HepG2 (cell line): Measurements from ENCODE around the gene CUL9. TPM values are rescaled to one million over a fixed set of nuclear protein-coding genes. Genes with fewer than 3 reads are reported as not detected.
A peak's percentile ranks its signal among the peaks of the same experiment; 100 is the strongest.

Experiments
- ARHGAP35 ChIP-seq: sonication (generic); formaldehyde crosslinking; IDR thresholded peaks from 2 replicates; pipeline ENCODE4 v1.9.0; 2022; ENCODE audit warnings: mild to moderate bottlenecking, inconsistent platforms, moderate library complexity, missing genetic modification reagents, borderline replicate concordance
- ATF7 ChIP-seq, 2 experiments: fragments of 450-650 bp in 1 of 2; sonication (generic) in 1 of 2; formaldehyde crosslinking in 1 of 2; IDR thresholded peaks; 2 replicates each; pipeline versions ENCODE4 v1.4.0 to v1.6.1; 2016 to 2020; ENCODE audit warnings: antibody characterized with exemption in 1 of 2, mild to moderate bottlenecking in 1 of 2, missing genetic modification reagents in 1 of 2
- DNMT3B ChIP-seq: conservative IDR thresholded peaks from 2 replicates; pipeline ENCODE4 v1.6.1; 2016; ENCODE audit warnings: missing biosample characterization, control low read depth
- ESRRA ChIP-seq: sonication (generic); formaldehyde crosslinking; IDR thresholded peaks from 2 replicates; pipeline ENCODE4 v1.5.1; 2020; ENCODE audit warnings: mild to moderate bottlenecking, low read depth, missing genetic modification reagents
- GZF1 ChIP-seq: sonication (generic); formaldehyde crosslinking; IDR thresholded peaks from 2 replicates; pipeline ENCODE4 v1.5.1; 2020; ENCODE audit warnings: mild to moderate bottlenecking, missing genetic modification reagents
- KLF6 ChIP-seq: IDR thresholded peaks from 2 replicates; pipeline ENCODE4 v1.8.0; 2016; ENCODE audit warnings: missing biosample characterization, missing genetic modification reagents
- MLLT10 ChIP-seq: sonication (generic); formaldehyde crosslinking; IDR thresholded peaks from 2 replicates; pipeline ENCODE4 v1.4.0; 2020; ENCODE audit warnings: missing genetic modification reagents
- NCOR1 ChIP-seq: fragments of 200-600 bp; sonication (generic); IDR thresholded peaks from 2 replicates; pipeline ENCODE4 v1.7.0; 2017; ENCODE audit warnings: antibody characterized with exemption, low read length, borderline replicate concordance
- NFE2L1 ChIP-seq: sonication (generic); formaldehyde crosslinking; IDR thresholded peaks from 2 replicates; pipeline ENCODE4 v1.4.0; 2020; ENCODE audit warnings: missing genetic modification reagents, mild to moderate bottlenecking, borderline replicate concordance
- NPAS2 ChIP-seq: sonication (generic); formaldehyde crosslinking; IDR thresholded peaks from 2 replicates; pipeline ENCODE4 v1.8.0; 2022; ENCODE audit warnings: mild to moderate bottlenecking, missing genetic modification reagents, borderline replicate concordance
- PAX8 ChIP-seq: sonication (generic); formaldehyde crosslinking; IDR thresholded peaks from 2 replicates; pipeline ENCODE4 v1.8.0; 2022; ENCODE audit warnings: mild to moderate bottlenecking, missing genetic modification reagents, borderline replicate concordance
- POLR2AphosphoS5 ChIP-seq: IDR thresholded peaks from 2 replicates; pipeline ENCODE4 v1.6.1; 2012; ENCODE audit warnings: low read depth, low read length
- TBP ChIP-seq: sonication (generic); formaldehyde crosslinking; IDR thresholded peaks from 2 replicates; pipeline ENCODE4 v1.5.0; 2020; ENCODE audit warnings: missing genetic modification reagents
- ZBTB7B ChIP-seq: sonication (generic); formaldehyde crosslinking; IDR thresholded peaks from 2 replicates; pipeline ENCODE4 v1.4.0; 2020; ENCODE audit warnings: missing genetic modification reagents
- ZFP82 ChIP-seq: sonication (generic); formaldehyde crosslinking; IDR thresholded peaks from 2 replicates; pipeline ENCODE4 v1.5.1; 2020; ENCODE audit warnings: mild to moderate bottlenecking, missing genetic modification reagents, borderline replicate concordance
- ZFX ChIP-seq: sonication (generic); formaldehyde crosslinking; IDR thresholded peaks from 2 replicates; pipeline ENCODE4 v1.4.0; 2020; ENCODE audit warnings: mild to moderate bottlenecking, low read depth, missing genetic modification reagents, moderate library complexity
- ZNF10 ChIP-seq: sonication (generic); formaldehyde crosslinking; IDR thresholded peaks from 2 replicates; pipeline ENCODE4 v1.4.0; 2020; ENCODE audit warnings: mild to moderate bottlenecking, low read depth, missing genetic modification reagents, borderline replicate concordance
- ZNF263 ChIP-seq: sonication (generic); formaldehyde crosslinking; IDR thresholded peaks from 2 replicates; pipeline ENCODE4 v1.4.0; 2020; ENCODE audit warnings: missing genetic modification reagents
- ZNF329 ChIP-seq: sonication (generic); formaldehyde crosslinking; IDR thresholded peaks from 2 replicates; pipeline ENCODE4 v1.9.0; 2021; ENCODE audit warnings: low read depth, mild to moderate bottlenecking, missing genetic modification reagents
- ZNF724P ChIP-seq: sonication (generic); formaldehyde crosslinking; IDR thresholded peaks from 2 replicates; pipeline ENCODE4 v1.8.0; 2022; ENCODE audit warnings: missing genetic modification reagents, borderline replicate concordance
- ZNF841 ChIP-seq: sonication (generic); formaldehyde crosslinking; IDR thresholded peaks from 2 replicates; pipeline ENCODE4 v1.8.1; 2023; ENCODE audit warnings: missing genetic modification reagents, borderline replicate concordance
- polyA plus RNA-seq, 8 experiments: library from polyadenylated mRNA; depleted of rRNA in 3 of 8; stranded (reverse) in 7 of 8; unstranded in 1 of 8; fragments of >200 nt; fragmentation: Illumina TruSeq in 4 of 8; extraction: Trizol in 4 of 8; gene quantifications; 2 replicates each; pipeline versions ENCODE4 v1.2.1 to v1.2.3, GENCODE V29; 2011 to 2016; ENCODE audit warnings: low read depth in 4 of 8, missing spikeins in 1 of 8, mixed read lengths in 1 of 8; ENCODE audit not compliant: insufficient read depth in 1 of 8
- total RNA-seq, 5 experiments: library from RNA; depleted of rRNA; stranded (reverse); fragments of >200 nt; fragmentation: Illumina TruSeq; extraction: Trizol; gene quantifications; 2 replicates each; pipeline ENCODE4 v1.2.3, GENCODE V29; 2016; ENCODE audit warnings: low read depth in 1 of 5
- TF ChIP-seq, protein P1 (sequence below), 2 experiments: sonication (generic) in 1 of 2; formaldehyde crosslinking in 1 of 2; IDR thresholded peaks; 2 replicates each; pipeline versions ENCODE4 v1.4.0 to v1.6.1; 2018 to 2020; ENCODE audit warnings: missing genetic modification reagents in 2 of 2, borderline replicate concordance in 1 of 2, low read depth in 1 of 2, mild to moderate bottlenecking in 1 of 2, missing biosample characterization in 1 of 2
- TF ChIP-seq, protein P2 (sequence below): sonication (generic); formaldehyde crosslinking; IDR thresholded peaks from 2 replicates; pipeline ENCODE4 v1.5.0; 2020; ENCODE audit warnings: missing genetic modification reagents
- TF ChIP-seq, protein P3 (sequence below): sonication (generic); formaldehyde crosslinking; IDR thresholded peaks from 2 replicates; pipeline ENCODE4 v1.9.0; 2021; ENCODE audit warnings: missing genetic modification reagents, borderline replicate concordance

Gene CUL9
- total and polyA plus RNA-seq, 2 of the 13 experiments (the other 11 are each of a cell fraction or from before 2014, with no cell fraction given): 11.4 to 13.7 TPM

DNA sequence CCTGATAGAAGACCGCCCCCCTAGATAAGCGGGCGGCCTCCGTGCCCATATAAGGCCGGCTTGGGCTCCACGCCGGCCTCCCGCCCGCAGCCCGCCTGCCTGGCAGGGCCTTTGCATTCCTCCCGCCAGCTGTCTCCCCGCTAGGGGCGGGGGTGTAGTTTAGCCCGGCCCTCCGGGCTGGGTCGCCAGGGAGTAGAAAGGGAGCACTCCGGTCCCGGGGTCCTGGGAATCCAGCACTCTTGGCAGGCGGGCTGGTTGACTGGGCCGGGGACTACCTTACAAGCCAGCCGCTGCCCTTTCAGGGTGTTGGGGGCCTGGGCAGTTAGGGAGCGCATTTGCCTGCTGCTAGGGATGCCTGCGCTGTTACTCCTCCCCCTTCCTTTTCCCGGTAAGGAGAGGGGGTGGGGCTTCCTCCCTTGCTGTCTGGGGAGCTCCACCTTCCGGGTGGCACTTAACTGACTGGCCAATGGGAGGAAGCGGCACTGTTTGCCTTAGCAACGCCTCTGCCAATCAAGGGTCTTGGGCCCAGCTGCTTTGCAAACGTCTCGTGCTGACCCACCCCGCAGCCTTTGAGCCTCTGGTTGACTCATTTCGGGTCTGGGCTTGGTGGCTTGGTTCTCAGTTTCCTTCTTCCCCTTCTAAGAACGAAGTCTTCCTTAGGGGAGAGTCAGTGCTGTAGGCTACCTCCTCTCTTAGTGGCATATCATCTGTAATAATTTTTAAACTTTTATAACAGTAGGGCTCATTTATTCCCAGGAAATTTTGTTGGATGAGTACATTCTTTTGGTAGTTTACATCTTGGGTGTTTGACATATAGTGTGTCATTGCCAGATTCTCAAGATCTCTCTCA is 7.5 kb upstream of the CUL9 start (continued):
- TF ChIP-seq ATF7 (IDR thresholded peaks at IDR 0.05) (no peak), ATF7 (CRISPR knock-in tag; IDR thresholded peaks at IDR 0.05) (no peak), NPAS2 (CRISPR knock-in tag) (no peak), NCOR1 (peak; percentile 67; the same call in 1 of the 2 replicates), GZF1 (CRISPR knock-in tag) (0 out of 2 replicates have a peak, but pooled peaks have one; percentile 54), ZBTB7B (CRISPR knock-in tag) (peak; percentile 57; the same call in 1 of the 2 replicates), KLF6 (CRISPR knock-in tag) (peak; percentile 87), MLLT10 (CRISPR knock-in tag) (no peak), ZNF329 (CRISPR knock-in tag) (no peak), ESRRA (CRISPR knock-in tag) (peak; percentile 26; the same call in 1 of the 2 replicates), NFE2L1 (CRISPR knock-in tag) (no peak), ZFX (CRISPR knock-in tag) (peak; percentile 83), DNMT3B (CRISPR knock-in tag) (no peak), POLR2AphosphoS5 (no peak), PAX8 (no peak; the same call in 1 of the 2 replicates), ARHGAP35 (CRISPR knock-in tag) (no peak), ZNF10 (no peak), TBP (CRISPR knock-in tag) (no peak), ZNF263 (CRISPR knock-in tag) (peak; percentile 99), ZNF841 (CRISPR knock-in tag) (no peak), ZNF724P (CRISPR knock-in tag) (peak; percentile 83; the same call in 1 of the 2 replicates), ZFP82 (0 out of 2 replicates have a peak, but pooled peaks have one; percentile 35)
- TF ChIP-seq, protein P1, sequence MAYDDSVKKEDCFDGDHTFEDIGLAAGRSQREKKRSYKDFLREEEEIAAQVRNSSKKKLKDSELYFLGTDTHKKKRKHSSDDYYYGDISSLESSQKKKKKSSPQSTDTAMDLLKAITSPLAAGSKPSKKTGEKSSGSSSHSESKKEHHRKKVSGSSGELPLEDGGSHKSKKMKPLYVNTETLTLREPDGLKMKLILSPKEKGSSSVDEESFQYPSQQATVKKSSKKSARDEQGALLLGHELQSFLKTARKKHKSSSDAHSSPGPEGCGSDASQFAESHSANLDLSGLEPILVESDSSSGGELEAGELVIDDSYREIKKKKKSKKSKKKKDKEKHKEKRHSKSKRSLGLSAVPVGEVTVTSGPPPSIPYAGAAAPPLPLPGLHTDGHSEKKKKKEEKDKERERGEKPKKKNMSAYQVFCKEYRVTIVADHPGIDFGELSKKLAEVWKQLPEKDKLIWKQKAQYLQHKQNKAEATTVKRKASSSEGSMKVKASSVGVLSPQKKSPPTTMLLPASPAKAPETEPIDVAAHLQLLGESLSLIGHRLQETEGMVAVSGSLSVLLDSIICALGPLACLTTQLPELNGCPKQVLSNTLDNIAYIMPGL (CRISPR knock-in tag; IDR thresholded peaks at IDR 0.05; ENCODE audit: borderline replicate concordance in 1 of 2, low read depth in 1 of 2): peak; percentile 63 to 76; a peak in 2 of 4 replicates
- TF ChIP-seq, protein P2, sequence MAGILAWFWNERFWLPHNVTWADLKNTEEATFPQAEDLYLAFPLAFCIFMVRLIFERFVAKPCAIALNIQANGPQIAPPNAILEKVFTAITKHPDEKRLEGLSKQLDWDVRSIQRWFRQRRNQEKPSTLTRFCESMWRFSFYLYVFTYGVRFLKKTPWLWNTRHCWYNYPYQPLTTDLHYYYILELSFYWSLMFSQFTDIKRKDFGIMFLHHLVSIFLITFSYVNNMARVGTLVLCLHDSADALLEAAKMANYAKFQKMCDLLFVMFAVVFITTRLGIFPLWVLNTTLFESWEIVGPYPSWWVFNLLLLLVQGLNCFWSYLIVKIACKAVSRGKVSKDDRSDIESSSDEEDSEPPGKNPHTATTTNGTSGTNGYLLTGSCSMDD (CRISPR knock-in tag): no peak
- TF ChIP-seq, protein P3, sequence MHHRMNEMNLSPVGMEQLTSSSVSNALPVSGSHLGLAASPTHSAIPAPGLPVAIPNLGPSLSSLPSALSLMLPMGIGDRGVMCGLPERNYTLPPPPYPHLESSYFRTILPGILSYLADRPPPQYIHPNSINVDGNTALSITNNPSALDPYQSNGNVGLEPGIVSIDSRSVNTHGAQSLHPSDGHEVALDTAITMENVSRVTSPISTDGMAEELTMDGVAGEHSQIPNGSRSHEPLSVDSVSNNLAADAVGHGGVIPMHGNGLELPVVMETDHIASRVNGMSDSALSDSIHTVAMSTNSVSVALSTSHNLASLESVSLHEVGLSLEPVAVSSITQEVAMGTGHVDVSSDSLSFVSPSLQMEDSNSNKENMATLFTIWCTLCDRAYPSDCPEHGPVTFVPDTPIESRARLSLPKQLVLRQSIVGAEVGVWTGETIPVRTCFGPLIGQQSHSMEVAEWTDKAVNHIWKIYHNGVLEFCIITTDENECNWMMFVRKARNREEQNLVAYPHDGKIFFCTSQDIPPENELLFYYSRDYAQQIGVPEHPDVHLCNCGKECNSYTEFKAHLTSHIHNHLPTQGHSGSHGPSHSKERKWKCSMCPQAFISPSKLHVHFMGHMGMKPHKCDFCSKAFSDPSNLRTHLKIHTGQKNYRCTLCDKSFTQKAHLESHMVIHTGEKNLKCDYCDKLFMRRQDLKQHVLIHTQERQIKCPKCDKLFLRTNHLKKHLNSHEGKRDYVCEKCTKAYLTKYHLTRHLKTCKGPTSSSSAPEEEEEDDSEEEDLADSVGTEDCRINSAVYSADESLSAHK: no peak
